Fibroblast of villous mesenchyme (primary cell): ENCODE data around the gene IPO4. TPM values are rescaled to one million over a fixed set of nuclear protein-coding genes. Genes with fewer than 3 reads are reported as not detected.

ENCODE experiments used
- DNase-seq: peaks from one replicate; pipeline ENCODE4 v3.0.0-alpha.2; 2010; ENCODE audit warnings: low read depth
- H3K4me3 ChIP-seq: 2 replicates; pipeline ENCODE4 v1.5.1; 2011; ENCODE audit warnings: low read depth, mild to moderate bottlenecking, low read length
- total RNA-seq: library from RNA; depleted of rRNA; stranded (reverse); fragments of >200 nt; gene quantifications from 2 replicates; pipeline ENCODE4 v1.2.3, GENCODE V29; 2012
- TF ChIP-seq, protein P1 (sequence below): IDR thresholded peaks from 2 replicates; pipeline ENCODE4 v1.5.1; 2012; ENCODE audit warnings: low read depth, mild to moderate bottlenecking, low read length; ENCODE audit not compliant: insufficient read depth

The IPO4 gene
- total RNA-seq, 1 donor = 41.9 TPM

GRCh38 chr14:24234095-24235005 is 45.7 kb upstream of the IPO4 start:
- no peak overlapping the region for H3K4me3 ChIP-seq
- DNase-seq = no peak
- TF ChIP-seq, protein P1, sequence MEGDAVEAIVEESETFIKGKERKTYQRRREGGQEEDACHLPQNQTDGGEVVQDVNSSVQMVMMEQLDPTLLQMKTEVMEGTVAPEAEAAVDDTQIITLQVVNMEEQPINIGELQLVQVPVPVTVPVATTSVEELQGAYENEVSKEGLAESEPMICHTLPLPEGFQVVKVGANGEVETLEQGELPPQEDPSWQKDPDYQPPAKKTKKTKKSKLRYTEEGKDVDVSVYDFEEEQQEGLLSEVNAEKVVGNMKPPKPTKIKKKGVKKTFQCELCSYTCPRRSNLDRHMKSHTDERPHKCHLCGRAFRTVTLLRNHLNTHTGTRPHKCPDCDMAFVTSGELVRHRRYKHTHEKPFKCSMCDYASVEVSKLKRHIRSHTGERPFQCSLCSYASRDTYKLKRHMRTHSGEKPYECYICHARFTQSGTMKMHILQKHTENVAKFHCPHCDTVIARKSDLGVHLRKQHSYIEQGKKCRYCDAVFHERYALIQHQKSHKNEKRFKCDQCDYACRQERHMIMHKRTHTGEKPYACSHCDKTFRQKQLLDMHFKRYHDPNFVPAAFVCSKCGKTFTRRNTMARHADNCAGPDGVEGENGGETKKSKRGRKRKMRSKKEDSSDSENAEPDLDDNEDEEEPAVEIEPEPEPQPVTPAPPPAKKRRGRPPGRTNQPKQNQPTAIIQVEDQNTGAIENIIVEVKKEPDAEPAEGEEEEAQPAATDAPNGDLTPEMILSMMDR = no peak

DNA sequence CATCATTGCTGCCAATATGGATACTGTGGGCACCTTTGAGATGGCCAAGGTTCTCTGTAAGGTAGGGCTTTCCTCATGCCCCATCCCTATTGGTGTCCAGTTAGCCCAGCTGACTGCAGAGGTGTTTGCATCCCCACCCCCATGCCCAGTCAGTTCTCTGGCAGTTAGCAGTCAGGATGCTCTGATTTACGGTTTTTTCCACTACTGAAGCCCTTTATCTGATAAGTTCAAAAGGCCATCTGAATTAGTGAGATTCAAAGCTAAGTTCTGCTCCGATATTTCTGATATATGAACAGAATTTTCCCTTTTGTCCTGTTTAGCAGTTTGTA is 44.9 kb upstream of the IPO4 start:
- TF ChIP-seq, protein P1 = no peak
- peak overlapping the region; percentile 93 for H3K4me3 ChIP-seq
- no peak for DNase-seq

GRCh38 chr14:24232645-24233537 is 44.3 kb upstream of the IPO4 start, which contains the start of gene GMPR2:
Gene GMPR2, plus strand, starts transcription at chr14:24232929. Its CDS starts 325 bp downstream, at chr14:24233254.
- DNase-seq = no peak
- H3K4me3 ChIP-seq = peak within 1 kb of the TSS; percentile 93
- TF ChIP-seq, protein P1 = no peak

GRCh38 chr14:24232121-24232644 is 43.6 kb upstream of the IPO4 start, which contains the start of gene NEDD8:
Gene NEDD8, minus strand, starts transcription at chr14:24232367. Its CDS starts 100 bp downstream, at chr14:24232267.
- DNase-seq = peak; percentile 95
- TF ChIP-seq, protein P1 = no peak
- peak within 1 kb of the TSS; percentile 93 for H3K4me3 ChIP-seq

DNA sequence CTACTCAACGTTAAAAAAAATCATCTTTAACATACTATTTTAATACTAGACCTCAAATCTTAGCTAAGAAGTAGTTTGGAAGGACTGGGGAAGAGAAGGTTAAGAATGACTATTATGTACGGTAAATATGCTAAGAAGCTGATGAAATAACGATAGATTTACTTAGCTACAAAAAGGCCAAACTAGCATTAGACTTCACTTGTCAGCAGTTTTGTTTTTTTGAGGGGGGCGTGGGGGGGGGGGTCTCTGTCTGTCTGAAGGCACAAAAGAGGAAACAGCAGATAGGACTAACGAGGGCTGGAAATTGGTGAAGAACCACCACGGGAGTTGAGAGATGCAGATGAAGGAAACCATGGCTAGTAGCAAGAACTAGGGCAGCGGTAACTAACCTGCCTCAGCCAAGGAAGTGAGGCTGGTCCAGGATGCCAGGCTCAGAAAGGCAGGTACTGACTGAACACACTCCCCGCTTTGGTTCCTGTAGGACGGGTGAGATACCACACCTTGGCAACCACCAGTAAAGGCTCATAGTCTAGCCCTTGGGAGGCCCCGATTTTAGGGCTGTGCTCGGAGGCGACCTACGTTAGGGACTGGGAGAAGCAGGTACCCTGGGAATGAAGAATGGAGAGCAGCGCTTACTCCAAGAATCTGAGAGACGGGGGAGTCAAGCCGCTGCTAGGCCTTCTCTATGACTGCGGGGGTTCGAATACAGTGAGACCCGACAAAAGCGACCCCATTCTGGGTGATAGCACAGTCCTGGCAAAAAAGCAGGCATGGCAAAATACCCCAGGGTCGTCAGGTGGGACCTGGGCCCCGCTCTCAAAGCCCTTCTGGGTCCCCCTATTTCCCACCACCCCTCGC is 42.9 kb upstream of the IPO4 start:
- TF ChIP-seq, protein P1 = no peak
- no peak for DNase-seq
- peak overlapping the region; percentile 93 for H3K4me3 ChIP-seq

DNA sequence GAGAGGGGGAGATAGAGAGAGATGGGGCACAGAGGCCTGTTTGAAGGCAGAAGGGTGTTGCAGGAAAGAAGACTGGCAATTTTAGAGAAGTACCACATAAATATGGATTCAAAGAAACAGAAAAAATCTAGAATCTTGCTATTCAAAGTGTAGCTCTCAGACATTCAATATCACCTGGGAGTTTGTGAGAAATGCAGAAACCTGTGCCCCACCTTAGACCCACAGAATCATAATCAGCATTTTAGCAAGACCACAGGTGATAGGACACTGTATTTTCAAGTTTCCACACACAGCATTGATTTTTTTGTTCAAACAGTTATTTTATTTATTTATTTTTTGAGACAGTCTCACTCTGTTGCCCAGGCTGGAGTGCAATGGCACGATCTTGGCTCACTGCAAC is 40.3 kb upstream of the IPO4 start:
- no peak overlapping the region for H3K4me3 ChIP-seq
- TF ChIP-seq, protein P1 = no peak
- no peak for DNase-seq
